GM12891 (cell line): ENCODE data around the gene RNF125.

ENCODE experiments used
- POLR2A ChIP-seq: IDR thresholded peaks from 2 replicates; pipeline ENCODE4 v1.6.1; 2011; ENCODE audit warnings: low read depth, low read length, control low read depth
- POLR2AphosphoS5 ChIP-seq: IDR thresholded peaks from 2 replicates; pipeline ENCODE4 v1.6.1; 2011; ENCODE audit warnings: low read depth, low read length, control low read depth
- TAF1 ChIP-seq: IDR thresholded peaks from 2 replicates; pipeline ENCODE4 v1.6.1; 2011; ENCODE audit warnings: low read depth, low read length, control low read depth

GRCh38 chr18:32072321-32072720, 53.7 kb downstream of the RNF125 start:
- TF ChIP-seq POLR2A (no peak), POLR2AphosphoS5 (no peak), TAF1 (no peak)
